OCI-LY7 (cell line): ENCODE measurements around the gene STAU1.

Source experiments
- EZH2phosphoT487 ChIP-seq: fragments of 200-600 bp; sonication (generic); IDR thresholded peaks from 2 replicates; pipeline ENCODE4 v1.6.1; 2018; ENCODE audit warnings: low read depth, borderline replicate concordance, mild to moderate bottlenecking, mixed run types, antibody characterized with exemption, low read length, moderate library complexity, mixed read lengths
- TF ChIP-seq, protein P1 (sequence below): fragments of 200-600 bp; sonication (generic); conservative IDR thresholded peaks from 2 replicates; pipeline ENCODE4 v1.5.1; 2014; ENCODE audit warnings: mild to moderate bottlenecking, antibody characterized with exemption, low read length, moderate library complexity, mixed read lengths

DNA sequence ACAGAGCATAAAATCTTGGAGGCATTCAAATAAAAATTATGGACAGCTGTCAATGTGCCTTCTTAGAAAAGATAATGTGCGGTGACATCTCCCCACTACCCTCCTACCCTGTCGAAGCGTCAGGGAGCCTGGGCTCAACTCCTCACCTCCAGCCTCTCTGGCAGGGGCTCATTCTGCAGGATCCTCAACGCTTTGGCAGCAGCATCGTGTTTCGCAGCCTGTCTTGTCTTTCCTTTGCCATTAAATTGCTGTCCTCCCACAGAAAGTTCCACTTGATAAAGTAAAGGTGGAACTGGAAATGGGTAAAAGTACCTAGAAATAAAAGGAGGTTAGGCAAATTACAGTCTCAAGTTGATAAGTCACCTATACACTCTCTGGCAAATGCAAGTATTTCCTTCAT, 36.7 kb downstream of the STAU1 start:
- TF ChIP-seq, protein P1, sequence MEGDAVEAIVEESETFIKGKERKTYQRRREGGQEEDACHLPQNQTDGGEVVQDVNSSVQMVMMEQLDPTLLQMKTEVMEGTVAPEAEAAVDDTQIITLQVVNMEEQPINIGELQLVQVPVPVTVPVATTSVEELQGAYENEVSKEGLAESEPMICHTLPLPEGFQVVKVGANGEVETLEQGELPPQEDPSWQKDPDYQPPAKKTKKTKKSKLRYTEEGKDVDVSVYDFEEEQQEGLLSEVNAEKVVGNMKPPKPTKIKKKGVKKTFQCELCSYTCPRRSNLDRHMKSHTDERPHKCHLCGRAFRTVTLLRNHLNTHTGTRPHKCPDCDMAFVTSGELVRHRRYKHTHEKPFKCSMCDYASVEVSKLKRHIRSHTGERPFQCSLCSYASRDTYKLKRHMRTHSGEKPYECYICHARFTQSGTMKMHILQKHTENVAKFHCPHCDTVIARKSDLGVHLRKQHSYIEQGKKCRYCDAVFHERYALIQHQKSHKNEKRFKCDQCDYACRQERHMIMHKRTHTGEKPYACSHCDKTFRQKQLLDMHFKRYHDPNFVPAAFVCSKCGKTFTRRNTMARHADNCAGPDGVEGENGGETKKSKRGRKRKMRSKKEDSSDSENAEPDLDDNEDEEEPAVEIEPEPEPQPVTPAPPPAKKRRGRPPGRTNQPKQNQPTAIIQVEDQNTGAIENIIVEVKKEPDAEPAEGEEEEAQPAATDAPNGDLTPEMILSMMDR: no peak
- TF ChIP-seq EZH2phosphoT487: no peak
